NOMO-1 (cell line): Measurements from ENCODE around the gene MYO5A.

Experiments
- DNase-seq, 2 experiments: peaks; one replicate each; lab custom pipeline; 2025; ENCODE audit not compliant: unreplicated experiment in 2 of 2; lab: John Stamatoyannopoulos, UW

Gene MYO5A

DNA sequence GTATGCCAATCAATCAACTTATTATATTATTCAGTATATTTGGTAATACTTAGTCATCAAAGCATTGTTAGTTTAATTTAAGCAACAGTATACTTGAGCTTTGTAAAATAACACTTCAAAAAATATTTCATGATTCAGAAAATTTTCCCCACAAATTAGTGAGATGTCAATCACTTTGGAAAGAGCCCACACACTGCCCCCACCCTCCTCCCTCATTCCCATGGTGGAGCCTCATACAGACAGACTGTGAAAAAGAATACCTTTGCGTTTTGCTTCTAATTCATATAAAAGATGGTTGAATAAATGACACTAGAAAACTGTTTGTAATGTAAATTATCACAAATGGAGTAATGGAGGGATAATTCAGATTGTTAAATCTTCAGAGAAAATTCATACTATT lies 189.8 kb downstream of the MYO5A start:
- no peak for DNase-seq

DNA sequence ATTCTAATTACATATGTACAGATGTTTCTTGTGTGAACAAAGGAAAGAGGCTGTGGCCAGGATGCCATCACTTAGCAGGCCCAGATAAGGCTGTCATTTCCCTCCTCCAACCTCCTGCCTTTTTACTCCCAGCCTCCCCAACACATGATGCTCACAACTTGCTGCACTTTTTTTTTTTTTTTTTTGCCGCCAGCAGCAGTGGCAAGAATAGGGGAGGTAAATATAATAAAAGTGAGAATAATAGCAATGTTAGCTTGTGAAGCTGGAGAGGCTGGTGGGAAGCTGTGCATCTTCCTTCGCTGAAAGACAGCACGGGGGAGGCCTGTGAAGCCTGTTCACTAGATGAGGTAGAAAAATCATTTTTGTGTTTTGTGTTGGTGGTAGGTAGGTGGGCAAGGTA lies 190.6 kb downstream of the MYO5A start:
- DNase-seq, result no peak

DNA sequence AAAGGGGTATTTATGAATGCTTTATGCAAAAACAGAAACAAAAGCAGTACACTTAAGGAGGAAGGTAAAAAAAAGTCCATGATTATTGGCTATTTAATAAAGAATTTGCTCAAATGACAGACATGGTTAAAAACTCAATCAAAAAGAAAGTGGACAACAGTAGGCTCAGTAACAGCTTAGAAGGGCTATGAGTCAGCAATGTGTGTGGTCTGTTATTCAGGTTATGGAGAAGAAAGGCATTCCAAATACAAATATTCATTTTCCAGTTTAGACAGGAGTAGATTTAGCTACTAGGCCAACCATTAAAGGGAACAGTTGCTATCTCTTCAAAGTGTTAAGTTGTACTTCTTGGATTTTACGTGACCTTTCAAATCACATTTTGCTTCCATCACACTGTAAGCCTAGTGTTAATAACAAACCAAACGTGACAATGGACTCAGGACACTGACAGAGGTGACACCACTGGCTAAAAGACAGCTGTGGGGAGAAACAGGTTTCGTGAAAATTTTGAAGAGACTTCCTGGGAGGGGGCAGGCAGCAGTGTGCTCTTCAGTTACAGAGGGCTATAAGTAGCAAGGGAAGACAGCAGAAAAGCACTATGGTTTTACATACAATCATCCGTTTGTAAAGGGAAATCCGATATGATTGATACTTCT lies 191.4 kb downstream of the MYO5A start:
- no peak for DNase-seq

DNA sequence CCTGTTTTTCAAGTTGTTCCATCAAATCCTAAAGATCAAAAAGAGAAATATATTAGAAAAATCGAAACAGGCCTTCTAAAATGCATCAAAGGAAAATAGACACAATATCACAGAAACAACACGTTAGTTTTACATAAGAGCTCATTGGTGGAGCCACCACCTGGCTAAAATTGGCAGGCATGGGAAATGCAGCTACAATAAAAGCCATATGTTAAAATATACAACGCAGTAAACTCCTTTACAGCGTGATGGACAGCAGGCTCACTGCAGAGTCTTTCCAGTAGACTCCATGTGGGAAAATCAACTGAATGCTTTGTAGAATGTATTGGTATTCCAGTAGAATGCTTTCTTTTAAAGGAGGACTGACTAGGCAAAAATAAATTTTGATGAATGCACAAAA lies 192.2 kb downstream of the MYO5A start:
- no peak for DNase-seq

DNA sequence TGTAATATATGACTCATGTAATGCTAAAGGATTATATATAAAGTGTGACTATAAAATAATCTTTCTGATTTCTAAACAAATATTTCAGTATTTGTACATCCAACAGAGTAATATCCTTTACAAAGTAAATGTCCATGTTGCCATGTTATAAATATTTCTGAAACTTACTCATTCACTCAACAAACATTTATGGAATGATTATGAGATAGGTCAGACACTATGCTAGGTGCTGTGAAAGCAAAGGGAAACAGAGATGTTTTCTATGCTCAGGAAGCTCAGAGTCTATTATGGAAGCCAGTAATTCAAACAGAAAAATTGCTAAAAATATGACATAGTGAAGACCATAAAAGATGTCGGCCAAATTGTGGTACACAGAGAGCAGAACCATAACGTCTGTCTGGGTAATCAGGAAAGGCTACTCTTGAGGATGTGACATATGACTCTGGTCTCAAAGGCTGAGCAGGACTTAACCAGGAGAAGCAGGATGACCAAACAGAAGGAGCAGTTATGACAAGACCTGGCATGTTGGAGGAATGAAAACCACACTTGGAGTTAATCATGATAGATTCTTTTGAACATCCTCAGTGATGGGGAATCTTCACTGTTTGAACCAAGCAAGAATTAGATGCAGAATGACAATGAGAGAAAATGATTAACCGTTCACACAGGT lies 194.1 kb downstream of the MYO5A start:
- no peak for DNase-seq

DNA sequence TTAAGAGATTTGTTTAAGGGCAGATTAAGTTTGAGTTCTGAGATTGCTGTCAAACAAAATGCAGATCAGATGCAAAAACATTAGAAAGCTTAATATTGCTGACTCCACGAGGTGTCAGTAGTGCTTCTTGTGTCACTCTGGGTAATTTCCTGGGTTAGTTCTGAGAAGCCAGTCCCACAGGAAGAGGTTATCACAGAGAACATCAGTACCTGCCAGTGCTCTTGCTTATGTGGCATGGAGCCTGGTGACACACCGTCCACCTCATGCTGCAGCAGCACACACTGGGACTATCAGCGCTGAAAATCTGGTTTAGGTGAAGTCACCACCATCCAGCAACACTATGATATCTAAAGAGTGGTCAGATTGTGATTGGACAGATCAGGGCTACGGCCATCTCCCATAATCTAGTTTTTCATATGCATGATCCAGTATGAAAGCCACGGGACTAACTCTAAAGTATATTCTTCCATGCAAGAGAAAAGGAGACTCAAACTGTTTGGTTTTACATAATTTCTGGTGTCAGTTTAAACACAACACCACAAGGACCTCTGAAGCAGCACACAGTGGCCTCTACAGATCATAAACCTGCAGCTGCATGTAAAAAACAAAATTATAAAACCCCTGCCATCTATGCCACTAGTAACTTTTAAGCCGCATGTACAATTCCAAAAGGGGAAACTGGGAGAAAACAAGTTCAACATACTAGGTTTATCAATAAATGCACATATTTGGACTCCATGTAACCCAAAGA lies 197.0 kb downstream of the MYO5A start:
- DNase-seq, result peak; percentile 15 to 51

DNA sequence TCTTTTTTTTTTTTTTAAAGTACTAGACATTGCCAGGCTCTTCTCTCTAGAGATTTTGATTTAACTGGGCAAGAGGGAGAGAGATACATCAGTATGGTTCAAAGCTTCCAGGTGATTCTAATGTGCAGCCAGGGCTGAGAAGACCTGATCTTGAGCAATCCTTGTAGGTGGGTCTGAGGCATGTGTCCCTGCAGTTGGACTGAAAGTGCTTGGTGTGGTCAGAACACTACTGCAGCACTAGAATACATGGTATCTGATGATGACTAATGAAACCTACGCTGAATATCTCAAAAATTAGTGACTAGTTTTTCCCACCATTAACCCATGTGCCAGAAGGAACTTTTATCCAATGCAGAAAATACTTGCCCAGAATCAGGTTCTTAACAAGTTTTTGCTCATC lies 198.7 kb downstream of the MYO5A start:
- no peak for DNase-seq

DNA sequence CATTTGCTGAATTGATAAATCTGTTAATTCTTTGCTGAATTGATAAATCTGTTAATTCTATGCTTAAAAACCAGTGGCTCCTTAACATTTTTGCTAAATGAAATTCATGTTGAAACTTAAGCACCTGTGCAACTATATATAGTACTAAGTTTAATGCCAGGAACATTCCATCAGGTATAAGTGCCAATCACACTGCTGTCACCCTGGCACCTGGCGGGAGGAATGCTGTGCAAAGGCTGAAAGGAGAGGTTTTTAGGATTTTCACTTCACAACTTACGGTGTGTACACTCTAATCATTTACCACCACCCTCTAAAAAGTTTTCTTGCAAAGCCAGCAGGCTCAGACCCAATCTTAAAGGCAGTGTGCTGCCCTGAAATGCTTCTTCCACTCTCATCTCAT lies 199.5 kb downstream of the MYO5A start:
- no peak for DNase-seq

DNA sequence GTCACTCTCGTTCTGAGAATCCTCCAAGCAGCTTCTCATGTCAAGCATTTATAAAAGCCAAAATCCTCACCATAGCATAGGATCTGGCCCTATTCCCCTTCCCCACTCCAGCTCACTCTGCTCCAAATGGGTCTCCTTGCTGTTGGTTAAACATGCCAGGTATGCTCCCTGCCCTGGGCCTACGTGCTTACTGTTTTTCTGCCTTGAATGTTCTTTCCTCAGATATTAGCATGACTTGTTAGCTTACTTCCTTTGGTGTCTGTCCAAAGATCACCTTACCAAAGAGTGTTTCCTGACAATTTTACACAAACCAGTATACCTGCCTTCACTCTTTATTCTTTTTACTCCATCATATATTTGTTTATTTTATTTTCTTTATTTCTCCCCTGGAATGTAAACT lies 200.0 kb downstream of the MYO5A start:
- DNase-seq, result no peak

DNA sequence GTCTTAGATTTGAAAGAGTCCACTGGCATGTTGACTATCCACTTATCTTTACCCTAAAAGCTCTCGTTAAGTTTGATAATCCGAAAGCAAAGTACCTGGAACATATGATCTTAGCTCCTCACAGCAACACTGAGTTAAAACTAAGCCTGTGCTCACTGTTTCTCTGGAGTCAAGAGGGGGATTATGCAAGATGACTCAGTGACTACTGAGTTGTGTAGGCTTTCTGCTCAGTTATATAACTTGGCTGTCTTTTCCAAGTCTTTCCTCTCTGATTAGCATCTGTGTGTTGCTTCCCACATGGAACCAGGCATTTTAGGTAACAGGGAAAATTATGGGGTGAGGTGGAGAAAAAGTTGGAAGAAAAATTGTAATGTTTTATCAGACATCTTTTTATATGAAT lies 201.9 kb downstream of the MYO5A start:
- DNase-seq, result no peak

DNA sequence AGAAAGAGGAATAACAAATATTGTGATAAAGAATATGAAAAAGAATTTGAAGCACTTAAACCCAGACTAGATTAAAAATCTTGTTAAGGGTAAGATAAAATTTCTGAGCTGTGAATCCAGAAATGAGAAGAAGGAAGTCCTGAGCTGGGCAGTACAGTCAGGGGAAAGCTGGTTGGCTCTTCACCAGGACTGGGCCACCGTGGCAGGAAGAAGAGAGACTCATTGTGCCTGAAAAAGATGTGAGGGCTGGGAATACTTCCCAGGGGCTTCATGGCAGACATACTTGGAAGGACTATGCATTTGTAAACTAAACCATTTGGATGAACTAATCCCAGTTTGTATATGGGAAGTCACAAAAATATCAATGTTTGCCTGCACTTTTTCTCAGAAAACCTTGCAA lies 204.6 kb downstream of the MYO5A start:
- no peak for DNase-seq

DNA sequence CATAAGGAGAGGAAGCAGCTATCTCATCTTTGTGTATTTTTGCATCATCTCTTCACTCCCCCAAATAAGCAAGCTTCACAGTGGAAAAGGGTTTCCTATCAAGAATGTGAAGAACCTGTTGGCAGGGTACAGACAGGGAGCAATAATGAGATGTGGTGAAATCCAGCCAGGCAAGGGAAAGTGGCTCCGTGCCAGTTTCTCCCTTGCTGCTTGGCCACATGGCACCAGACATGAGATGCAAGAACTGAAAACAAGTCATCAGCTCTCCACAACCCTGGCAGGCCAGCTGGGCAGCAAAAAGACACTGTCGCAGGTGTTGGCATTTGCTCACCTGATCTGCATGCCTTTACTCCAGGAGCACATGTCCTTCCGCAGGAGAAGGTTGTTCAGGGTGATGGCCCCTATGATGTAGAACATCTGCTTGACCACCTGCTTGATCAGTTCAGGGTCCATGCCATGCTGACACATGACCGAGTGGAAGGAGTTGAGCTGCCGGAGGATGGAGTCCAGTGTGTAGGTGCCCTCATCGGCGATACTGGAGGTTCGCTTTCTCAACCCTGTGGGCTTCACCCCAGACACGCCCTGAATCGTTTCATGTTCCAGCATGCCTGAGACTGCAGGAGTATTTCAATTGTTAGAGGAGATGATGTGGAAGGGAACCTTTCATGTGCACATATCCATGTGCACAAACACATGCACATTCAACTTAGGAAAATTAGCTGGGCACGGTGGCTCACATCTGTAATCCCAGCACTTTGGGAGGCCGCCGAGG lies 209.8 kb downstream of the MYO5A start:
- no peak for DNase-seq

DNA sequence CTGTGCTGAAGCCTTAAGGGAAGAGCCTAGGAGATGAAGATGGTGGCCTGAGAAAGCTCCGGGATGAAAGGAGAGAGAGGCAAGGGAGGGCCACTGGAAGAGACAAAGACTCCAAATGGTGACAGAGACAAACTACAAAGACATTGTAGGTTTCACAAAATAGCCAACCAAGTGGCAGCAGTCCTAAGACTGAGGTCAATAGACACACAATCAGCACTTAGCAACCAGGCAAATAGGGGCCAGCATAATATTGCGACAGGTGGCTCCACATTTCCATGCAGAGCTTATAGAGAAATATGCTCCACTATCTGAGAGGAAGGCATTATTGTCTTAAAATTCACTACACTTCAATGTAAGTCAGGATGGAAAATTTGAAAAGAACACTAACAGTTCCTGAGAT lies 211.0 kb downstream of the MYO5A start:
- no peak for DNase-seq

DNA sequence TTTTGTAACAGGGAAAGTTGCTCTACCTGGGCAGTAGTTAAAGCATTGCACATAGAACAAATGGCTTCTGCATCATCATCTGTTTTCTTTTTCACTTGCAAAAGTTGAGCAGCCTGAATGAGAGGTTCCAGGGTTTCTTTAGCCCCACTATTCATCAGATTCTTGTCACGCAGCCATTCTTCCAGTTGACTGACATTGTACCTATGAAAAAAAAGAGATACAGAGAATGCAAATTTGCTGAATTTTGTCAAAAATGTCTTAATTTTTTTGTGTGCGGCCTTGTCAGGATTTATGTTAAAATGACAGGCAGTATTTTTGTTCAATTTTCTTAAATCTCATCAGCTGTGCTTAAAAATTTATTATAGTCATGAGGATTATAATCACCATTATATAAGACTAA lies 211.7 kb downstream of the MYO5A start:
- no peak for DNase-seq

DNA sequence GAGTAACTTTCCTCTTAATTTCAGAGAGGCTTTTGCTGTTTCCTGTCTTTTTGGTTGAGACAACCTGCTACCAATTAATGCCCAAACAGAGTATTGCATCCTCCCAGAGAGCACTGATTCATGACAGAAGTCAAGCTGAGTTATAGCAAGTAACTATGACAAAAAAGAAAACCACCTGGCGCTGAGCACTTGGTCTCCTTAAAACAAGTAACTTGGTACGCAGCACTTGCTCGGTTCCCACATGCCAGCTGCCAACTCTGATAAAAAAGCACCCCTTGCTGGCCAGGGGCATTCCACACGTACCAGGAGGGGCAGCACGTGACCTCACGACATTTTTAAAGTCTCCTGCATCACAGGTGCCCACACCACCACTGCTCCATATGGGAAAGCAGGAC lies 219.5 kb downstream of the MYO5A start:
- DNase-seq, result no peak

DNA sequence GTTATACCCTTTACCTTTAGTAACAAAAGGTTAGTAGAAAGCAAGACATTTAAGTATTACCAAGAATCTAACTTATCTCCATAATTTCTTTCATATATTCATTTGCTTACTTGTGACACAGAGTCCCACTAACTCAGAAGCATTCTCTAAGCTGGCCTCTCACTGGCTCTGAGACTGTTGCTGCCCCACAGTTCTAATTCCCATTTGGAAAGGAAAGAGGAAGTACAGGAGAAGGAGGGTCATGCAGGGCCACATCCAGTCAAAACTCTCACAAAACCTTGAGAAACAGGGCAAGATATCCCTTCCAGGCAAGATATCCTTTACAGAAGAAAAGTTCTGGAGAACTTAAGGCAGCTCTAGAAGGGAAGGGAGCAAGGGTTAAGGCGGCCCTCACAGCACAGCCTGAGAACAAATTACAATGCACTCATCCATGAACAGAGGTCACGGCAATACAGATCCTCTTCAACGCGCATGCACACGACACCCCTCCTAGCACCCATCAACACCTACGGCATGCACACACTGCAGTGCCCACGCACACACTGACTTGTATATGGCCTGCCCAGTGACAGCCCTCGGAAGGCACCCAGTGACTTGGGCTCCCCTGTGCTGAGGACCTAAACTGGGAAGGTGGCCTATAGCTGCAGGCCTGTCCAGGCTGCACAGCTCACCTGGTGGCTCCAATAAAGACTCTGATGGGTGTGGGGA lies 220.1 kb downstream of the MYO5A start:
- no peak for DNase-seq

DNA sequence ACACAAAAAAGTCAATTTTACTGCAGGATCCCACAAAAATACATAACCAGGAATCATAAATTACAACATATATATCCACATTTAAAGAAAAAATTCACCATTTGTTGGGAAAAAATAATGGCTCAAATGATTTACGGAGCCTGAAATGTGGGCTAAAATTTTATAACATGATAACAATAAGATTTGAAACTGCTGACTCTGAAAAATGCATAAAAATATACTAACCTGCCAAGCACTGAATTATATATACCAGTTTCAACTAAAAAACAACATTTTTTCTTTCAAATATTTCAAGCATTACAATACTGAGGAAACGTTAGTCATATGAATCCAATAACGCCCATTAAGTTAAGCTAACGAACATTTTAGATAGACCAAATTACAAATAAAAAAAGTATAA lies 220.8 kb downstream of the MYO5A start:
- no peak for DNase-seq

DNA sequence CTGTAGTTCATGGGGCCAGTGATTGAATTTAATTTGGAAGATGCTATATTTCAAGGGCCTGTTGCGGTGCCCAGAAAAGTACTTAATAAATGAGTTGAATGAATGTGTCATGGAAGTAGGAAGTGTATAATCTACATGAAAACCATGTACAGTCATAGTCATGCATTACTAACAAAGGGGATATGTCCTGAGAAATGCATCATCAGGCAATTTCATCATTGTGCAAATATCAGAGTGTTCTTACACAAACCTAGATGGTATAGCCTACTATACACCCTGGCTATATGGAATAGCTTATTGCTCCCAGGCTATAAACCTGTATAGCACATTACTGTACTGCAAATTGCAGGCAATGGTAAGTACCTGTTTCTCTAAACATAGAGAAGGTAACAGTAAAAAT lies 222.4 kb downstream of the MYO5A start:
- DNase-seq, result no peak

DNA sequence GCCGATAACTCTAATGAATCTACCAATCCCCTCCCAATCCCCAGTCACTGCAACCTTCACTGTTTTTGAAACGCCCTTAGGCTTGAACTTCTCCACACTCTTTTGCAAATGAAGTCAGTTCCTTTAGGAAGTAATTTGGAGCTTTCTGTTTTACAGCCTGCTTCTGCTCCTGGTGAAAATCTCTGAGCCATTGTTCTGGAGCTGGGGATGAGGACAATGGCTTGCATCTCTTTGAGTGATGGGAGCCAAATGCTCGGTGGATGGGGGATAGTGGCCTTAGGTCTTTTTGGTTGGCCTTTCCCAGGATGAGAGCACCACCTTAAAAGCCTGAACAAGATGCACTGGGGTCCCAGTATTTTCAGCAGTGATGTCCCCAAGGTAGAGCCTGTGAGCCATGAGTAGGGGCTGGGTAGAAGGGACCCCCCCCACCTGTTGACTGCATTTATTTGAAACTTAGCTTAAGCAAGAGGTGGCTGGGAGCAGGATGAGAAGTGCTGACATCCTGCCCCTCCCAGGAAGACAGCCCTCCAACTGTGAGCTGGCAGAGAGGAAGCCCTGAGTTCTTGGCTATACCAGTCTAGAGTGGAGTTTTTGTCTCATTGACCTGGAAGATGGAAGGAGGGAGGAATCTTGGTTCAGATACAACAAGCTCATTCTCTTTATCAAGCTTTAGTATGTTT lies 225.4 kb downstream of the MYO5A start:
- no peak for DNase-seq

DNA sequence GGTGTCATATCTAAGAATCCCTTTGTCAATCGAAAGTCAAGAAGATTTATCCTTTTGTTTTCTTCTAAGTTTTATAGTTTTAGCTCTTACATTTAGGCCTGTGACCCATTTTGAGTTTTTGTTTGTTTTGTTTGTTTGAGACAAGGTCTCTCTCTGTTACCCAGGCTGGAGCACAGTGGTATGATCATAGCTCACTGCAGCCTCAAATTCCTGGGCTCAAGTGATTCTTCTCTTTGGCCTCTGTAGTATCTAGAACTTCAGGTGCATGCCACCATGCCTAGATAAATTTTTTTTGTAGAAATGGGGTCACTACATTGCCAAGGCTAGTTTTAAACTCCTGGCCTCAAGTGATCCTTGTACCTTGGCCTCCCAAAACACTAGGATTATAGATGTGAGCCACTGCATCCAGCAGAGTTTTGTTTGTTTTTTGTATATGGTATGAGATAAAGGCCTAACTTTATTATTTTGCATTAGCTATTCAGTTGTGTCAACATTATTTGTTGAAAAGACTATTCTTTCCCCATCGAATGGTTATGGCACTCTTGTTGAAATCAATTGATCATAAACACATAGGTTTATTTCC lies 227.3 kb downstream of the MYO5A start:
- DNase-seq, result no peak
